Cardiac fibroblast (primary cell): ENCODE measurements around the gene TEK.

Experiments
- DNase-seq, 2 donors: peaks; one replicate each; pipeline versions ENCODE4 v3.0.0 to v3.0.0-alpha.2; 2010; ENCODE audit warnings: low read depth in 2 of 2
- H3K4me3 ChIP-seq, 2 donors: replicated peaks in 1 of 2; 1 replicate in 1 of 2; 2 replicates in 1 of 2; pipeline ENCODE4 v1.5.1; 2011; ENCODE audit warnings: low read depth in 2 of 2, low read length in 2 of 2, mild to moderate bottlenecking in 2 of 2, moderate library complexity in 1 of 2
- CTCF ChIP-seq: IDR thresholded peaks from one replicate; pipeline ENCODE4 v1.5.1; 2011; ENCODE audit warnings: low read depth, mild to moderate bottlenecking, low read length, inconsistent platforms

TEK gene

DNA sequence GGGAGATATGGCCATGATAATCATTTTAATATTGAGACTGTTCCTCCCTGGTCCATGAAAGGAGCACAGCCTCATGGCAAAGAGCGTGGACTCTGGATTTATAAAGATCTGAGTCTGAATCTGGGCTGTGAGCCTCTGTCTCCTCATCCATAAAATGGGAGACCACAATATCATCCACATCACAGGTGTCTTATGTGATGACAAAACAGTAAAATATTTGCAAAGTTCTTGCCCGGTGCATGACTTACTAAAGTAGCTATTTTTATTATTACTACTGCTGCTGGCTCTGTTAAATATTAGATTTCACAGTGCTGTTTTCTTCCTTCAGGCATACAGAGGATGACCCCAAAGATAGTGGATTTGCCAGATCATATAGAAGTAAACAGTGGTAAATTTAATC lies 74.1 kb downstream of the TEK start:
- H3K4me3 ChIP-seq, result no peak overlapping the region
- TF ChIP-seq CTCF, result no peak
- no peak for DNase-seq

DNA sequence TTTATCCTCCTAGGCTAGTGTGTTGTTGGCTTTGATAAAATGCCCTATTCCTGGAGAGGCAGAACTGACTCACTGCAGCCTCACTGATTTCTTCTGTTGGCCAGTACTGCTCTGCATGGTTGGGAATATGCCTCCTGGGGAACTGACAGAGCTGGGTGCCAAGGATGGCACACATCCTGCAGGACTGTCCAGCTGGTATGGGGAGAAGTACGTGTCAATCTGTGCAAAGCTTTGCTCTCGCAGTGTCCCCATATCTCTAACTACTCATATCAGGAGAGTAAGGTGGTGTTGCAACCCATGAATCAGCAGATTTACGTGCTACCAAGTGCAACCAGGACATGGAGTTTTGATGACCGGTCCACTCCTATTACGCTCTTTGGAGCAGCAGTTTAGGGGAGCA lies 74.7 kb downstream of the TEK start:
- H3K4me3 ChIP-seq, result no peak overlapping the region
- TF ChIP-seq CTCF, result no peak
- DNase-seq, result peak; percentile 37 to 66

- peak; percentile 37 to 57 for DNase-seq
- no peak overlapping the region for H3K4me3 ChIP-seq
- no peak for TF ChIP-seq CTCF
Measured at GRCh38 chr9:27184556-27185351, 75.7 kb downstream of the TEK start.

GRCh38 chr9:27188426-27188825 lies 79.4 kb downstream of the TEK start:
- DNase-seq, result no peak
- H3K4me3 ChIP-seq, result no peak overlapping the region
- no peak for TF ChIP-seq CTCF

DNA sequence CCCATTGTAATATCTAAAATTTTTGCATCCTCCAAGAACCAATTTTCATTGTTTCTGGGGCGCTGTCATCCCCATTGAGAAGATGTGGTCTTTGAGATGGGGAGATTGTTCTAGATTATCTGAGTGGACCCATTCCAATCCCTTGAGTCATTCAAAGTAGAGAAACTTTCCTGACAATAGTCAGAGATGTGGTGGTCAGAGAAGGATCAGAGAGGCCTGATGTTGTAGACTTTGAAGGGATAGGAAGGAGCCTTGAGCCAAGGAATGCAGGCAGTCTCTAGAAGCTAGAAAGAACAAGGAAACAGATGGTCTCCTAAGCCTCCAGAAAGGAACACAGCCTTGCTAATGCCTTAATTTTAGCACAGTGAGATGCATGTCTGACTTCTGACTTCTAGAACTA lies 80.4 kb downstream of the TEK start:
- DNase-seq, result peak in 1 of 2 donors; percentile 54
- TF ChIP-seq CTCF, result no peak
- no peak overlapping the region for H3K4me3 ChIP-seq

DNA sequence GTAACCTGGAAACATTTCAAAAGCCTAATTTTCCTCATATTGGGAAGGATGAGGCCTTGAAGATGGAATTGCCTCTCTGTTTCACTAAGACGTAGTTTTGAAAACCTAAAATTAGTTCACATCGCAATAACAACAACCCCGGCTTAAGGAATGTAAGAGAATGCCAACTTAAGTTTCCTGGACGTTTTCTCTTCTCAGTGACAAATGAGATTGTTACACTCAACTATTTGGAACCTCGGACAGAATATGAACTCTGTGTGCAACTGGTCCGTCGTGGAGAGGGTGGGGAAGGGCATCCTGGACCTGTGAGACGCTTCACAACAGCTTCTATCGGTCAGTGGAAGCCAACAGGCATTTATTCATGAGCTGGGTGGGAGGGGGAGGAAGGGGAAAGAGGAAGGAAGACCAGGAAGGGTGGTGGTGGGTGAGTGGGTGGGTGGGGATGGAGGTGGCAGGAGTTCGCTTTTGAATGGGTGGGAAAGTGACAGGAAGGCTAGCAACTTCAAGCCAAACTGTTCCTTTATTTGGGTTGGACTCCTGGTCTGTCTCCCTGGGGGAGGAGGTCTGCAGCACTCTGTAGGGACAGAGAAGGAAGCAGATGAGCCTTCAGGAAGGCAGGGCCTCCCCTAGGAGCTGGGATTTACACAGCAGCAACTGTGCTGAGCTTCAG lies 83.4 kb downstream of the TEK start:
- DNase-seq, result peak; percentile 30 to 40
- no peak for TF ChIP-seq CTCF
- no peak overlapping the region for H3K4me3 ChIP-seq
